ENCODE measurements around the gene USP38. TPM values are rescaled to one million over a fixed set of nuclear protein-coding genes. Genes with fewer than 3 reads are reported as not detected.
A peak's percentile ranks its signal among the peaks of the same experiment; 100 is the strongest.

USP38 gene
- total RNA-seq, 1 experiment from 2014 or later: 21.2 TPM

GRCh38 chr4:143203577-143203976 is 18.9 kb downstream of the USP38 start:
- Histone ChIP-seq H3K27me3 (replicated peaks; ENCODE audit: insufficient read depth, low read depth, low read length, poor library complexity) (no peaks in the 10 kb centered on the region), H3K27ac (ENCODE audit: low read depth, low read length, poor library complexity, severe bottlenecking) (no peak overlapping the region), H3K4me1 (ENCODE audit: insufficient read depth, low read length, poor library complexity, severe bottlenecking) (no peaks in the 10 kb centered on the region), H3K9me3 (ENCODE audit: low read depth, low read length, poor library complexity, severe bottlenecking) (no peaks in the 10 kb centered on the region), H3K36me3 (ENCODE audit: insufficient read depth, low read length, poor library complexity, severe bottlenecking) (peaks cover 48% of the 10 kb centered on the region), H3K4me3 (ENCODE audit: low read depth, low read length, poor library complexity, severe bottlenecking) (no peak overlapping the region)
- no TSS peak for BruUV-seq (replicated peaks)
- CTCF ChIA-PET: no interaction called here
- POLR2A ChIA-PET (ENCODE audit: low non-redundant PET): no interaction called here
- intact Hi-C loops (cut with micrococcal nuclease; ENCODE audit: unreplicated experiment): loop anchor here (10.0 kb wide), 1 partner anchor 131 kb away; the partner anchor contains the start of gene GAB1
- DNase-seq (ENCODE audit: low spot score): no peak
- TF ChIP-seq CTCF (conservative IDR thresholded peaks at IDR 0.05; ENCODE audit: low read depth, low read length) (no peak), EZH2 (IDR thresholded peaks at IDR 0.05; ENCODE audit: borderline replicate concordance, low read depth, low read length, poor library complexity, severe bottlenecking) (no peak)

GRCh38 chr4:143207555-143207954 is 22.8 kb downstream of the USP38 start:
- no peaks in the 10 kb centered on the region for H3K9me3 ChIP-seq (ENCODE audit: low read depth, low read length, poor library complexity, severe bottlenecking)
- intact Hi-C loops (cut with micrococcal nuclease; ENCODE audit: unreplicated experiment): loop anchor here (2.0 to 10.0 kb wide), 2 partner anchors 127 to 275 kb away; partner anchors contain the start of gene GAB1
- peaks cover 46% of the 10 kb centered on the region for H3K36me3 ChIP-seq (ENCODE audit: insufficient read depth, low read length, poor library complexity, severe bottlenecking)
- H3K4me1 ChIP-seq (ENCODE audit: insufficient read depth, low read length, poor library complexity, severe bottlenecking): no peaks in the 10 kb centered on the region
- no peaks in the 10 kb centered on the region for H3K27me3 ChIP-seq (replicated peaks; ENCODE audit: insufficient read depth, low read depth, low read length, poor library complexity)
- H3K27ac ChIP-seq (ENCODE audit: low read depth, low read length, poor library complexity, severe bottlenecking): no peak overlapping the region
- DNase-seq (ENCODE audit: low spot score): peak; percentile 34
- no peak for TF ChIP-seq EZH2 (IDR thresholded peaks at IDR 0.05; ENCODE audit: borderline replicate concordance, low read depth, low read length, poor library complexity, severe bottlenecking)
- TF ChIP-seq CTCF (conservative IDR thresholded peaks at IDR 0.05; ENCODE audit: low read depth, low read length): peak; percentile 46; the same call in 1 of the 2 replicates
- ChIA-PET POLR2A (ENCODE audit: low non-redundant PET) (no interaction called here), CTCF (no interaction called here)
- no TSS peak for BruUV-seq (replicated peaks)
- no peak overlapping the region for H3K4me3 ChIP-seq (ENCODE audit: low read depth, low read length, poor library complexity, severe bottlenecking)

GRCh38 chr4:143212566-143212965 is 27.8 kb downstream of the USP38 start:
- no TSS peak for BruUV-seq (replicated peaks)
- Histone ChIP-seq H3K36me3 (ENCODE audit: insufficient read depth, low read length, poor library complexity, severe bottlenecking) (peaks cover 36% of the 10 kb centered on the region), H3K4me1 (ENCODE audit: insufficient read depth, low read length, poor library complexity, severe bottlenecking) (no peaks in the 10 kb centered on the region), H3K27ac (ENCODE audit: low read depth, low read length, poor library complexity, severe bottlenecking) (no peak overlapping the region), H3K4me3 (ENCODE audit: low read depth, low read length, poor library complexity, severe bottlenecking) (no peak overlapping the region), H3K9me3 (ENCODE audit: low read depth, low read length, poor library complexity, severe bottlenecking) (no peaks in the 10 kb centered on the region), H3K27me3 (replicated peaks; ENCODE audit: insufficient read depth, low read depth, low read length, poor library complexity) (no peaks in the 10 kb centered on the region)
- DNase-seq (ENCODE audit: low spot score): no peak
- no peak for TF ChIP-seq EZH2 (IDR thresholded peaks at IDR 0.05; ENCODE audit: borderline replicate concordance, low read depth, low read length, poor library complexity, severe bottlenecking)
- TF ChIP-seq CTCF (conservative IDR thresholded peaks at IDR 0.05; ENCODE audit: low read depth, low read length): no peak
- POLR2A ChIA-PET (ENCODE audit: low non-redundant PET): interaction anchor here (0.6 kb wide), 1 partner anchor 24 kb away, joined by 3 read pairs; no protein-coding TSS in a partner anchor
- intact Hi-C loops (cut with micrococcal nuclease; ENCODE audit: unreplicated experiment): no loop called here
- CTCF ChIA-PET: no interaction called here
